Measurements from ENCODE around the gene GNLY. TPM values are rescaled to one million over a fixed set of nuclear protein-coding genes. Genes with fewer than 3 reads are reported as not detected.
A peak's percentile ranks its signal among the peaks of the same experiment; 100 is the strongest.

Gene GNLY
- total and polyA plus RNA-seq, 9 of the 15 experiments (the other 6 are each of a cell fraction or from before 2014, with no cell fraction given), result not detected

DNA sequence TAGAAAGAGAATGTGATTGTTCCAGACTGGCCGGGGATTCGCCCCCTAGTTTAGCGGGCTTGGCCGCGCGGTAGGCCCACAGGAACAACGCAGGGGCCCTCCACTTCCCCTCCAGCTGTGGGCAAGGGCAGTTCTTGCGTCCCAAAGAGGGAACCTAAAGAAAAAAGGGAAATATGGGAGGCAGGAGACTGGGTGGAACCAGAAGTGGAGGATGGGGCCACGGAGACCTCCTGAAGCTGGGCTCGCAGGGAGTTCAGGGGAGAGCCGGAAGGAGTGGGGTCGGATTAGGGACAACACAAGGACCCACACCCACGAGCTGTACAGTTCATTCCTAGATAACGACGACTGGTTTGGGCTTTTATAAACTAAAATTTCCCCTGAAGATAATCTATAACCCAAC is 18.2 kb downstream of the GNLY start:
- Histone ChIP-seq H3K9ac (ENCODE audit: insufficient read depth in 1 of 2, low read depth in 2 of 2, low read length in 2 of 2) (no peak overlapping the region), H3K4me3 (no peak overlapping the region), H3K9me1 (ENCODE audit: control insufficient read depth, insufficient read depth, low read length) (no peaks in the 10 kb centered on the region), H3K4me2 (ENCODE audit: insufficient read depth, low read length) (no peak overlapping the region; the same call in 1 of the 2 replicates), H3K9me3 (replicated peaks; ENCODE audit: control insufficient read depth, insufficient read depth, low read depth, low read length) (no peaks in the 10 kb centered on the region), H3K27ac (ENCODE audit: extremely low read depth, low read depth, low read length) (no peak overlapping the region), H3K27me3 (ENCODE audit: control insufficient read depth in 2 of 2, insufficient read depth in 2 of 2, low read length in 2 of 2) (peaks cover 3 to 23% of the 10 kb centered on the region in 2 experiments; a peak in 4 of 5 replicates), H4K20me1 (replicated peaks; ENCODE audit: control insufficient read depth, insufficient read depth, low read length) (no peaks in the 10 kb centered on the region), H3K4me1 (replicated peaks in 1 of 2; ENCODE audit: control insufficient read depth in 2 of 2, insufficient read depth in 2 of 2, low read length in 2 of 2) (peaks cover 11 to 24% of the 10 kb centered on the region in 2 experiments; a peak in 4 of 5 replicates), H3K36me3 (ENCODE audit: control insufficient read depth, insufficient read depth, low read length) (no peaks in the 10 kb centered on the region), H2AFZ (ENCODE audit: low read depth, low read length) (peak overlapping the region; percentile 47; the same call in 1 of the 2 replicates), H3K79me2 (ENCODE audit: control insufficient read depth, insufficient read depth, low read length) (no peaks in the 10 kb centered on the region)
- intact Hi-C loops (cut with micrococcal nuclease), result no loop called here
- BruUV-seq (replicated peaks), result no TSS peak
- ATAC-seq (no peak; the same call in 2 of the 3 replicates), FAIRE-seq (no peak), DNase-seq (ENCODE audit: extremely low read depth in 1 of 4, low spot score in 3 of 4) (no peak)
- TF ChIP-seq ZNF347 (CRISPR knock-in tag; IDR thresholded peaks at IDR 0.05; ENCODE audit: low read depth) (no peak), HNRNPLL (IDR thresholded peaks at IDR 0.05; ENCODE audit: low read depth, low read length, poor library complexity, severe bottlenecking) (no peak)
- TF ChIP-seq, protein P1, sequence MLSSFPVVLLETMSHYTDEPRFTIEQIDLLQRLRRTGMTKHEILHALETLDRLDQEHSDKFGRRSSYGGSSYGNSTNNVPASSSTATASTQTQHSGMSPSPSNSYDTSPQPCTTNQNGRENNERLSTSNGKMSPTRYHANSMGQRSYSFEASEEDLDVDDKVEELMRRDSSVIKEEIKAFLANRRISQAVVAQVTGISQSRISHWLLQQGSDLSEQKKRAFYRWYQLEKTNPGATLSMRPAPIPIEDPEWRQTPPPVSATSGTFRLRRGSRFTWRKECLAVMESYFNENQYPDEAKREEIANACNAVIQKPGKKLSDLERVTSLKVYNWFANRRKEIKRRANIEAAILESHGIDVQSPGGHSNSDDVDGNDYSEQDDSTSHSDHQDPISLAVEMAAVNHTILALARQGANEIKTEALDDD (IDR thresholded peaks at IDR 0.05), result peak; percentile 39; the same call in 1 of the 2 replicates
- in situ Hi-C loops (cut with MboI), result no loop called here
- 17% methylated on average over 15 of the region's 15 CpGs for WGBS (ENCODE audit: insufficient coverage, low coverage, missing lambda C conversion rate)
- ChIA-PET POLR2A (interaction anchor here (0.9 to 1.3 kb wide), 2 partner anchors 81 to 108 kb away, joined by 5 read pairs; no protein-coding TSS in a partner anchor), CTCF (ENCODE audit: low intra/inter-chr PET ratio) (no interaction called here)
